ENCODE results near the gene SHH. TPM values are rescaled to one million over a fixed set of nuclear protein-coding genes. Genes with fewer than 3 reads are reported as not detected.

Gene SHH
- total RNA-seq, 4 donors from 2014 or later = 7.7 to 16.2 (median 11.3) TPM

- WGBS, 2 donors = 84 to 87% methylated on average over 3 of the region's 3 CpGs
- peaks cover 0 to 18% (median 0%) of the 10 kb centered on the region in 3 donors for H3K36me3 ChIP-seq
- no peak overlapping the region for H3K4me3 ChIP-seq
- H3K4me1 ChIP-seq = peaks cover 0 to 59% (median 12%) of the 10 kb centered on the region in 4 donors
- TF ChIP-seq POLR2A (IDR thresholded peaks at IDR 0.05) (no peak), CTCF (IDR thresholded peaks at IDR 0.05) (no peak), EP300 (IDR thresholded peaks at IDR 0.05) (no peak)
- no peaks in the 10 kb centered on the region for H3K9me3 ChIP-seq
- DNase-seq (ENCODE audit: low spot score in 2 of 2) = no peak
- no peak overlapping the region for H3K27ac ChIP-seq
- no peaks in the 10 kb centered on the region for H3K27me3 ChIP-seq
Observed at GRCh38 chr7:155755026-155755425, 57.2 kb downstream of the SHH start.

GRCh38 chr7:155754165-155754564, 58.1 kb downstream of the SHH start:
- Histone ChIP-seq H3K9me3 (no peaks in the 10 kb centered on the region), H3K4me1 (peaks cover 0 to 65% (median 12%) of the 10 kb centered on the region in 4 donors), H3K36me3 (peaks cover 0 to 12% (median 0%) of the 10 kb centered on the region in 3 donors), H3K4me3 (no peak overlapping the region), H3K27me3 (no peaks in the 10 kb centered on the region), H3K27ac (no peak overlapping the region)
- no peak for DNase-seq (ENCODE audit: low spot score in 2 of 2)
- TF ChIP-seq EP300 (IDR thresholded peaks at IDR 0.05) = no peak
- TF ChIP-seq POLR2A (IDR thresholded peaks at IDR 0.05) = no peak
- TF ChIP-seq CTCF (IDR thresholded peaks at IDR 0.05) = no peak

- H3K9me3 ChIP-seq = no peaks in the 10 kb centered on the region
- no peak for DNase-seq (ENCODE audit: low spot score in 2 of 2)
- WGBS, 2 donors = 85 to 93% methylated on average over 10 of the region's 10 CpGs
- TF ChIP-seq CTCF (IDR thresholded peaks at IDR 0.05) = no peak
- no peak for TF ChIP-seq POLR2A (IDR thresholded peaks at IDR 0.05)
- no peak for TF ChIP-seq EP300 (IDR thresholded peaks at IDR 0.05)
- no peak overlapping the region for H3K27ac ChIP-seq
- H3K4me3 ChIP-seq = no peak overlapping the region
- H3K4me1 ChIP-seq = peaks cover 0 to 72% (median 12%) of the 10 kb centered on the region in 4 donors
- peaks cover 0 to 8% (median 0%) of the 10 kb centered on the region in 3 donors for H3K36me3 ChIP-seq
- H3K27me3 ChIP-seq = no peaks in the 10 kb centered on the region
Observed at GRCh38 chr7:155753446-155753965, 58.8 kb downstream of the SHH start.

- TF ChIP-seq EP300 (IDR thresholded peaks at IDR 0.05) (no peak), POLR2A (IDR thresholded peaks at IDR 0.05) (no peak), CTCF (IDR thresholded peaks at IDR 0.05) (no peak)
- Histone ChIP-seq H3K4me3 (no peak overlapping the region), H3K9me3 (no peaks in the 10 kb centered on the region), H3K4me1 (peaks cover 0 to 78% (median 13%) of the 10 kb centered on the region in 4 donors), H3K27ac (no peak overlapping the region), H3K27me3 (no peaks in the 10 kb centered on the region), H3K36me3 (peaks cover 0 to 5% (median 0%) of the 10 kb centered on the region in 3 donors)
- 81% methylated on average over 9 of the region's 9 CpGs for WGBS, 2 donors
- no peak for DNase-seq (ENCODE audit: low spot score in 2 of 2)
Observed at GRCh38 chr7:155752756-155753445, 59.4 kb downstream of the SHH start.

- Histone ChIP-seq H3K4me1 (peaks cover 3 to 82% (median 19%) of the 10 kb centered on the region in 4 donors), H3K27me3 (no peaks in the 10 kb centered on the region), H3K36me3 (peaks cover 0 to 2% (median 0%) of the 10 kb centered on the region in 3 donors), H3K27ac (no peak overlapping the region), H3K4me3 (no peak overlapping the region), H3K9me3 (no peaks in the 10 kb centered on the region)
- TF ChIP-seq POLR2A (IDR thresholded peaks at IDR 0.05) (no peak), CTCF (IDR thresholded peaks at IDR 0.05) (no peak), EP300 (IDR thresholded peaks at IDR 0.05) (no peak)
- no peak for DNase-seq (ENCODE audit: low spot score in 2 of 2)
- 75% methylated on average over 4 of the region's 4 CpGs for WGBS, 2 donors
Observed at GRCh38 chr7:155751409-155751808, 60.9 kb downstream of the SHH start.

Data from tibial nerve (tissue), 4 donors.